Right forelimb (tissue), 1 donor: ENCODE data around the gene STK24.

Experiments
- DNase-seq: peaks from one replicate; pipeline ENCODE4 v3.0.0-alpha.2; 2018

Gene STK24

GRCh38 chr13:98447130-98447529 is 129.8 kb downstream of the STK24 start:
- DNase-seq: no peak

- DNase-seq: no peak
Measured at GRCh38 chr13:98446234-98446621, 130.7 kb downstream of the STK24 start.

GRCh38 chr13:98445340-98446233 is 131.3 kb downstream of the STK24 start:
- peak; percentile 81 for DNase-seq

GRCh38 chr13:98444381-98444780 is 132.5 kb downstream of the STK24 start:
- DNase-seq: no peak

- no peak for DNase-seq
Measured at GRCh38 chr13:98443800-98444325, 133.0 kb downstream of the STK24 start.

- DNase-seq: no peak
Measured at GRCh38 chr13:98443329-98443728, 133.6 kb downstream of the STK24 start.

GRCh38 chr13:98442391-98443230 is 134.3 kb downstream of the STK24 start:
- DNase-seq: no peak

- DNase-seq: no peak
Measured at GRCh38 chr13:98441056-98441676, 135.7 kb downstream of the STK24 start.

GRCh38 chr13:98440390-98441055 is 136.4 kb downstream of the STK24 start:
- no peak for DNase-seq

- DNase-seq: no peak
Measured at GRCh38 chr13:98439896-98440295, 137.0 kb downstream of the STK24 start.

GRCh38 chr13:98439126-98439828 is 137.6 kb downstream of the STK24 start:
- DNase-seq: no peak

GRCh38 chr13:98438246-98439125 is 138.4 kb downstream of the STK24 start:
- DNase-seq: no peak

- no peak for DNase-seq
Measured at GRCh38 chr13:98436233-98436910, 140.5 kb downstream of the STK24 start.

- DNase-seq: no peak
Measured at GRCh38 chr13:98435376-98435775, 141.5 kb downstream of the STK24 start.

- no peak for DNase-seq
Measured at GRCh38 chr13:98434060-98434459, 142.8 kb downstream of the STK24 start.

- DNase-seq: no peak
Measured at GRCh38 chr13:98433654-98434053, 143.3 kb downstream of the STK24 start.

GRCh38 chr13:98432638-98433037 is 144.3 kb downstream of the STK24 start:
- DNase-seq: no peak

GRCh38 chr13:98429977-98430736 is 146.8 kb downstream of the STK24 start:
- DNase-seq: no peak

- no peak for DNase-seq
Measured at GRCh38 chr13:98429531-98429930, 147.4 kb downstream of the STK24 start.
